OCI-LY7 (cell line): ENCODE measurements around the gene PUS7L. TPM values are rescaled to one million over a fixed set of nuclear protein-coding genes. Genes with fewer than 3 reads are reported as not detected.
A peak's percentile ranks its signal among the peaks of the same experiment; 100 is the strongest.
"Not testable (repeated sequence)": the region's sequence is repeated elsewhere in the genome, so short reads cannot be mapped to it uniquely, and the experiment has no call there.

Experiments
- BruUV-seq: library from RNA; stranded (reverse); fragments of 400-500 nt; replicated peaks from 2 replicates; lab custom pipeline; 2021; lab: Mats Ljungman, UMichigan
- CTCF ChIA-PET: fragments of 300-600 bp; sonication (Branson Sonifier 250); formaldehyde crosslinking; loops from one replicate; lab custom pipeline; 2022; ENCODE audit warnings: antibody characterized with exemption; ENCODE audit not compliant: unreplicated experiment; lab: Charles Lee
- POLR2A ChIA-PET: fragments of 300-600 bp; sonication (Branson Sonifier 250); formaldehyde crosslinking; loops from one replicate; lab custom pipeline; 2022; ENCODE audit warnings: antibody characterized with exemption; lab: Charles Lee
- DNase-seq: peaks from one replicate; pipeline ENCODE4 v3.0.0-alpha.2; 2015; ENCODE audit warnings: low spot score
- H2AFZ ChIP-seq: fragments of 200-600 bp; sonication (generic), shearing (Covaris generic); 2 replicates; pipeline ENCODE4 v1.6.1; 2014; ENCODE audit warnings: mild to moderate bottlenecking, antibody characterized with exemption, low read length, moderate library complexity
- H3K27ac ChIP-seq: fragments of 200-600 bp; sonication (generic); 2 replicates; pipeline ENCODE4 v1.5.1; 2014; ENCODE audit warnings: mixed run types, low read depth, mild to moderate bottlenecking, moderate library complexity, low read length, inconsistent platforms; ENCODE audit not compliant: poor library complexity, severe bottlenecking
- H3K36me3 ChIP-seq: fragments of 200-600 bp; sonication (generic); 2 replicates; pipeline ENCODE4 v1.6.1; 2014; ENCODE audit warnings: mild to moderate bottlenecking, antibody characterized with exemption, low read length, moderate library complexity, mixed read lengths; ENCODE audit not compliant: insufficient read depth
- H3K4me1 ChIP-seq: fragments of 200-600 bp; sonication (generic); 2 replicates; pipeline ENCODE4 v1.5.1; 2014; ENCODE audit warnings: mild to moderate bottlenecking, low read length; ENCODE audit not compliant: insufficient read depth, poor library complexity, severe bottlenecking
- H3K4me2 ChIP-seq: fragments of 200-600 bp; sonication (generic); 2 replicates; pipeline ENCODE4 v1.6.1; 2014; ENCODE audit warnings: mild to moderate bottlenecking, low read length
- H3K4me3 ChIP-seq: fragments of 200-600 bp; sonication (generic); 2 replicates; pipeline ENCODE4 v1.5.1; 2014; ENCODE audit warnings: mild to moderate bottlenecking, low read depth, low read length; ENCODE audit not compliant: poor library complexity, severe bottlenecking
- H3K79me2 ChIP-seq: fragments of 200-600 bp; sonication (generic); 2 replicates; pipeline ENCODE4 v1.6.1; 2016; ENCODE audit warnings: low read depth, mild to moderate bottlenecking, low read length, moderate library complexity, mixed read lengths; ENCODE audit not compliant: insufficient read depth
- H3K9me2 ChIP-seq: fragments of 200-600 bp; sonication (generic); 2 replicates; pipeline ENCODE4 v1.6.1; 2016; ENCODE audit warnings: mild to moderate bottlenecking, low read length, mixed read lengths; ENCODE audit not compliant: insufficient read depth
- H3K9me3 ChIP-seq: fragments of 200-600 bp; sonication (generic); 2 replicates; pipeline ENCODE4 v1.6.1; 2014; ENCODE audit warnings: mild to moderate bottlenecking, mixed run types, low read length, mixed read lengths
- H4K20me1 ChIP-seq: fragments of 200-600 bp; sonication (generic); 2 replicates; pipeline ENCODE4 v1.6.1; 2014; ENCODE audit warnings: mild to moderate bottlenecking, antibody characterized with exemption, low read length, moderate library complexity, mixed read lengths; ENCODE audit not compliant: insufficient read depth
- EZH2phosphoT487 ChIP-seq: fragments of 200-600 bp; sonication (generic); IDR thresholded peaks from 2 replicates; pipeline ENCODE4 v1.6.1; 2018; ENCODE audit warnings: low read depth, borderline replicate concordance, mild to moderate bottlenecking, mixed run types, antibody characterized with exemption, low read length, moderate library complexity, mixed read lengths
- intact Hi-C: fragments of 100-400 bp; cut with micrococcal nuclease; formaldehyde crosslinking; loops from one replicate; pipeline ENCODE4 v1.10.0; 2022; ENCODE audit not compliant: unreplicated experiment
- total RNA-seq, 2 experiments: library from RNA; depleted of rRNA in 1 of 2; stranded (reverse); fragments of >200 nt in 1 of 2; shearing (Covaris generic) in 1 of 2; gene quantifications; 2 replicates each; pipeline ENCODE4 v1.2.3, GENCODE V29; 2014 to 2022
- TF ChIP-seq, protein P1 (sequence below): fragments of 200-600 bp; sonication (generic); conservative IDR thresholded peaks from 2 replicates; pipeline ENCODE4 v1.5.1; 2014; ENCODE audit warnings: mild to moderate bottlenecking, antibody characterized with exemption, low read length, moderate library complexity, mixed read lengths

PUS7L gene
- total RNA-seq, 2 experiments from 2014 or later: 20.5 to 23.3 TPM

DNA sequence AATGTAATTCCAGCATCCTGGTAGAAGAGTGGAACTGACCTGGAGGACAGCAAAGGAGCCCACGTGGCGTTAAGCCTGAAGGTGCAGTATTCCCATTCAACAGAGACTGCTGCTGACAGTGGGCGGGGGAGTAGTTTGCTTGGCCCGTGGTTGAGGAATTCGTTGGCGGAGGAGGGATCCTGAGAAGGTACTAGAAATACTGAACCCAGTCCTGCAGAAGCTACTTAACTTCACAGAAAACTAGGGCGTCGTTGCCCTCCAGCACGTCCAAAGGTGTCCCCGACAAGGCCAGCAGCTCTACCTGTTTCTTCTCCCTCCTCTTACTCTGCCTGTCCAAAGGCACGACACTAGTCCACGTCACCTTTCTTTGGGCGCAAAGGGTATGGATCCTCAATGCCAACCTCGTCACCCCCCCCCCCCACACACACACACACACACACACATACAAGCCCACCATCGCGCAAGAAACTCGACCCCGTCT lies 303 bp downstream of the PUS7L start:
- intact Hi-C loops: loop anchor here (2.0 kb wide), 2 partner anchors 47 to 79 kb away; partner anchors contain the start of gene TMEM117
- Histone ChIP-seq H3K9me3 (peaks cover under 1% of the 10 kb centered on the region; the same call in 1 of the 2 replicates), H3K27ac (peak overlapping the region; percentile 88), H2AFZ (peak overlapping the region; percentile 67; the same call in 1 of the 2 replicates), H4K20me1 (peaks cover 10% of the 10 kb centered on the region; the same call in 1 of the 2 replicates), H3K79me2 (peaks cover 75% of the 10 kb centered on the region), H3K36me3 (peaks cover 24% of the 10 kb centered on the region), H3K9me2 (no peaks in the 10 kb centered on the region), H3K4me3 (peak overlapping the region; percentile 76), H3K4me1 (peaks cover 45% of the 10 kb centered on the region), H3K4me2 (peak overlapping the region; percentile 98)
- CTCF ChIA-PET: no interaction called here
- DNase-seq: no peak
- BruUV-seq: TSS peak; percentile 68
- TF ChIP-seq EZH2phosphoT487: no peak
- TF ChIP-seq, protein P1, sequence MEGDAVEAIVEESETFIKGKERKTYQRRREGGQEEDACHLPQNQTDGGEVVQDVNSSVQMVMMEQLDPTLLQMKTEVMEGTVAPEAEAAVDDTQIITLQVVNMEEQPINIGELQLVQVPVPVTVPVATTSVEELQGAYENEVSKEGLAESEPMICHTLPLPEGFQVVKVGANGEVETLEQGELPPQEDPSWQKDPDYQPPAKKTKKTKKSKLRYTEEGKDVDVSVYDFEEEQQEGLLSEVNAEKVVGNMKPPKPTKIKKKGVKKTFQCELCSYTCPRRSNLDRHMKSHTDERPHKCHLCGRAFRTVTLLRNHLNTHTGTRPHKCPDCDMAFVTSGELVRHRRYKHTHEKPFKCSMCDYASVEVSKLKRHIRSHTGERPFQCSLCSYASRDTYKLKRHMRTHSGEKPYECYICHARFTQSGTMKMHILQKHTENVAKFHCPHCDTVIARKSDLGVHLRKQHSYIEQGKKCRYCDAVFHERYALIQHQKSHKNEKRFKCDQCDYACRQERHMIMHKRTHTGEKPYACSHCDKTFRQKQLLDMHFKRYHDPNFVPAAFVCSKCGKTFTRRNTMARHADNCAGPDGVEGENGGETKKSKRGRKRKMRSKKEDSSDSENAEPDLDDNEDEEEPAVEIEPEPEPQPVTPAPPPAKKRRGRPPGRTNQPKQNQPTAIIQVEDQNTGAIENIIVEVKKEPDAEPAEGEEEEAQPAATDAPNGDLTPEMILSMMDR: no peak
- POLR2A ChIA-PET: interaction anchor here (0.7 to 4.1 kb wide), 7 partner anchors 8 to 1383 kb away, joined by 3 to 27 read pairs (median 3); partner anchors contain the start of genes TMEM117 and TWF1

DNA sequence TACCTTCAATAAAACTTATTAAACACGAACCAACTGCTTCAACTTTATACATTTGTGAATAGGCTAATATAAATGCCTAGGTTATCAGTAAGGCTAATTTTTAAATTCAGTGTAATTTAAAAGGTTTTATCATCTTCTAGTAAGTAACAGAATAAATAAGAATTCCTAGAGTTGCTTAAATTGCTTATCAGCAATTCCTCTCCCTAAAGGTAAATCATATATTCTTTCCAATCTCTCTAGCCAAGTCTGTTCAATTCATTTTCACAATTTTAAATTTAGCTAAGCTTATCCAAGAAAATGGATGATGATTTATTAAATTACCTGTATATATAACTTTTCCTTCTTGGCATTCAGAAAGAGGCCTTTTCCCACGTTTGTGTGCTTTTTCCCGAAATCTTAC lies 4.6 kb downstream of the PUS7L start:
- no peak overlapping the region for H3K27ac ChIP-seq
- no peaks in the 10 kb centered on the region for H4K20me1 ChIP-seq
- H3K4me3 ChIP-seq: peak overlapping the region; percentile 16
- H3K9me3 ChIP-seq: peaks cover 8% of the 10 kb centered on the region; the same call in 1 of the 2 replicates
- TF ChIP-seq, protein P1: no peak
- no peak for TF ChIP-seq EZH2phosphoT487
- no peak overlapping the region for H2AFZ ChIP-seq
- no peaks in the 10 kb centered on the region for H3K9me2 ChIP-seq
- ChIA-PET CTCF (no interaction called here), POLR2A (no interaction called here)
- peaks cover 67% of the 10 kb centered on the region for H3K79me2 ChIP-seq
- DNase-seq: no peak
- no TSS peak for BruUV-seq
- H3K4me2 ChIP-seq: peak overlapping the region; percentile 39
- intact Hi-C loops: no loop called here
- peaks cover 26% of the 10 kb centered on the region for H3K4me1 ChIP-seq
- H3K36me3 ChIP-seq: peaks cover 36% of the 10 kb centered on the region

DNA sequence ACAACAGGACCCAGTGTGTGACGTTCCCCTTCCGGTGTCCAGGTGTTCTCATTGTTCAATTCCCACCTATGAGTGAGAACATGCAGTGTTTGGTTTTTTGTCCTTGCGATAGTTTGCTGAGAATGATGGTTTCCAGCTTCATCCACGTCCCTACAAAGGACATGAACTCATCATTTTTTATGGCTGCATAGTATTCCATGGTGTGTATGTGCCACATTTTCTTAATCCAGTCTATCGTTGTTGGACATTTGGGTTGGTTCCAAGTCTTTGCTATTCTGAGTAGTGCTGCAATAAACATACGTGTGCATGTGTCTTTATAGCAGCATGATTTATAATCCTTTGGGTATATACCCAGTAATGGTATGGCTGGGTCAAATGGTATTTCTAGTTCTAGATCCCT lies 7.2 kb downstream of the PUS7L start:
- H3K27ac ChIP-seq, H3K4me3 ChIP-seq, intact Hi-C loops, H2AFZ ChIP-seq, H4K20me1 ChIP-seq, H3K9me2 ChIP-seq, H3K9me3 ChIP-seq, BruUV-seq, H3K4me2 ChIP-seq, POLR2A ChIA-PET, DNase-seq, CTCF ChIA-PET: not testable (repeated sequence)
- H3K79me2 ChIP-seq: peaks cover 46% of the 10 kb centered on the region; the same call in 1 of the 2 replicates
- peaks cover 18% of the 10 kb centered on the region for H3K4me1 ChIP-seq
- peaks cover 38% of the 10 kb centered on the region for H3K36me3 ChIP-seq
